Astrocyte of the cerebellum (primary cell): ENCODE results near the gene ARL5C.

Experiments used
- DNase-seq: peaks from one replicate; pipeline ENCODE4 v3.0.0-alpha.2; 2011; ENCODE audit warnings: low read depth
- H3K4me3 ChIP-seq: 2 replicates; pipeline ENCODE4 v1.5.1; 2011; ENCODE audit warnings: mild to moderate bottlenecking, low read depth, low read length, moderate library complexity
- CTCF ChIP-seq: IDR thresholded peaks from 2 replicates; pipeline ENCODE4 v1.5.1; 2012; ENCODE audit warnings: low read length, low read depth, moderate library complexity, mild to moderate bottlenecking; ENCODE audit errors: missing control alignments
- in situ Hi-C: cut with HindIII; loops from 2 replicates; pipeline ENCODE4 v1.10.0; 2017; ENCODE audit warnings: low sequenced_read_pairs

Gene ARL5C

GRCh38 chr17:39108461-39109375 is 57.2 kb downstream of the ARL5C start:
- in situ Hi-C loops = no loop called here
- H3K4me3 ChIP-seq = no peak overlapping the region
- TF ChIP-seq CTCF = no peak
- DNase-seq = no peak

- no peak for DNase-seq
- H3K4me3 ChIP-seq = no peak overlapping the region
- in situ Hi-C loops = no loop called here
- TF ChIP-seq CTCF = no peak
Observed at GRCh38 chr17:39107973-39108372, 58.0 kb downstream of the ARL5C start.

- DNase-seq = no peak
- in situ Hi-C loops = no loop called here
- no peak for TF ChIP-seq CTCF
- no peak overlapping the region for H3K4me3 ChIP-seq
Observed at GRCh38 chr17:39107155-39107554, 58.8 kb downstream of the ARL5C start.
